Vagina (tissue), 2 donors: ENCODE data around the gene APLP2. TPM values are rescaled to one million over a fixed set of nuclear protein-coding genes. Genes with fewer than 3 reads are reported as not detected.

Experiments used
- DNase-seq, 2 donors: peaks; one replicate each; pipeline ENCODE4 v3.0.0-alpha.2; 2017; ENCODE audit errors: extremely low spot score in 2 of 2
- H3K27ac ChIP-seq: fragments of 200-600 bp; sonication (generic); one replicate; pipeline ENCODE4 v1.5.1; 2019
- H3K27me3 ChIP-seq: fragments of 200-600 bp; sonication (generic); one replicate; pipeline ENCODE4 v1.5.1; 2019
- H3K36me3 ChIP-seq, 2 donors: fragments of 200-600 bp; sonication (generic); one replicate each; pipeline ENCODE4 v1.5.1; 2017 to 2019
- H3K4me1 ChIP-seq: fragments of 200-600 bp; sonication (generic); one replicate; pipeline ENCODE4 v1.5.1; 2019
- H3K4me3 ChIP-seq, 2 donors: fragments of 200-600 bp; sonication (generic); 1 replicate in 1 of 2; 2 replicates in 1 of 2; pipeline ENCODE4 v1.5.1; 2016 to 2019
- H3K9me3 ChIP-seq: fragments of 200-600 bp; sonication (generic); one replicate; pipeline ENCODE4 v1.5.1; 2019
- CTCF ChIP-seq, 3 experiments: fragments of 450-650 bp in 2 of 3; fragments of 200-600 bp in 1 of 3; sonication (generic) in 1 of 3; IDR thresholded peaks; one replicate each; pipeline ENCODE4 v1.5.1; 2017 to 2019; ENCODE audit warnings: antibody characterized with exemption in 3 of 3, mild to moderate bottlenecking in 2 of 3, moderate library complexity in 2 of 3
- POLR2A ChIP-seq, 2 donors: fragments of 450-650 bp; IDR thresholded peaks; one replicate each; pipeline ENCODE4 v1.6.1; 2017; ENCODE audit warnings: antibody characterized with exemption in 2 of 2, mild to moderate bottlenecking in 2 of 2, moderate library complexity in 2 of 2
- POLR2AphosphoS5 ChIP-seq, 2 donors: sonication (generic); formaldehyde crosslinking; IDR thresholded peaks; one replicate each; pipeline ENCODE4 v1.9.0; 2017; ENCODE audit warnings: antibody characterized with exemption in 2 of 2, mild to moderate bottlenecking in 2 of 2, low read depth in 1 of 2; ENCODE audit not compliant: insufficient read depth in 1 of 2
- intact Hi-C: fragments of 100-400 bp; cut with DNase I; formaldehyde crosslinking; loops from one replicate; pipeline ENCODE4 v1.15.1; 2023
- total RNA-seq: library from RNA; depleted of rRNA; stranded (reverse); fragments of >200 nt; gene quantifications from one replicate; pipeline ENCODE4 v1.2.3, GENCODE V29; 2016

The APLP2 gene
- total RNA-seq, 1 donor from 2014 or later, result 234 TPM

GRCh38 chr11:130159657-130160497, 90.2 kb downstream of the APLP2 start, which contains the start of gene ST14:
Gene ST14, plus strand, starts transcription at chr11:130159782. Its CDS starts 198 bp downstream, at chr11:130159980.
- H3K4me1 ChIP-seq, result peaks cover 24% of the 10 kb centered on the region
- TF ChIP-seq POLR2AphosphoS5 (IDR thresholded peaks at IDR 0.05; ENCODE audit: insufficient read depth in 1 of 2, low read depth in 1 of 2) (no peak), POLR2A (IDR thresholded peaks at IDR 0.05) (peak in 1 of 2 donors; percentile 31), CTCF (IDR thresholded peaks at IDR 0.05) (no peak)
- no peaks in the 10 kb centered on the region for H3K36me3 ChIP-seq
- intact Hi-C loops, result no loop called here
- H3K27me3 ChIP-seq, result no peaks in the 10 kb centered on the region
- no peak for DNase-seq
- peak within 1 kb of the TSS; percentile 71 for H3K27ac ChIP-seq
- peak within 1 kb of the TSS; percentile 44 to 49 for H3K4me3 ChIP-seq
- no peaks in the 10 kb centered on the region for H3K9me3 ChIP-seq

- no peak for DNase-seq
- Histone ChIP-seq H3K27me3 (no peaks in the 10 kb centered on the region), H3K9me3 (no peaks in the 10 kb centered on the region), H3K27ac (peak overlapping the region; percentile 71), H3K36me3 (no peaks in the 10 kb centered on the region), H3K4me3 (peak overlapping the region; percentile 44 to 49), H3K4me1 (peaks cover 24% of the 10 kb centered on the region)
- intact Hi-C loops, result no loop called here
- TF ChIP-seq POLR2AphosphoS5 (IDR thresholded peaks at IDR 0.05; ENCODE audit: insufficient read depth in 1 of 2, low read depth in 1 of 2), result no peak
- no peak for TF ChIP-seq CTCF (IDR thresholded peaks at IDR 0.05)
- no peak for TF ChIP-seq POLR2A (IDR thresholded peaks at IDR 0.05)
Observed at GRCh38 chr11:130160498-130161155, 90.9 kb downstream of the APLP2 start.

GRCh38 chr11:130161441-130162145, 91.9 kb downstream of the APLP2 start:
- H3K4me1 ChIP-seq, result peaks cover 24% of the 10 kb centered on the region
- no peak for TF ChIP-seq POLR2AphosphoS5 (IDR thresholded peaks at IDR 0.05; ENCODE audit: insufficient read depth in 1 of 2, low read depth in 1 of 2)
- TF ChIP-seq CTCF (IDR thresholded peaks at IDR 0.05), result no peak
- TF ChIP-seq POLR2A (IDR thresholded peaks at IDR 0.05), result no peak
- intact Hi-C loops, result no loop called here
- H3K4me3 ChIP-seq, result peak overlapping the region in 1 of 2 donors; percentile 44
- no peaks in the 10 kb centered on the region for H3K36me3 ChIP-seq
- DNase-seq, result no peak
- H3K27ac ChIP-seq, result no peak overlapping the region
- H3K9me3 ChIP-seq, result no peaks in the 10 kb centered on the region
- no peaks in the 10 kb centered on the region for H3K27me3 ChIP-seq

- Histone ChIP-seq H3K27ac (no peak overlapping the region), H3K4me1 (peaks cover 24% of the 10 kb centered on the region), H3K9me3 (no peaks in the 10 kb centered on the region), H3K36me3 (no peaks in the 10 kb centered on the region), H3K27me3 (no peaks in the 10 kb centered on the region), H3K4me3 (no peak overlapping the region)
- DNase-seq, result no peak
- TF ChIP-seq POLR2AphosphoS5 (IDR thresholded peaks at IDR 0.05; ENCODE audit: insufficient read depth in 1 of 2, low read depth in 1 of 2) (peak in 1 of 2 donors; percentile 58), CTCF (IDR thresholded peaks at IDR 0.05) (no peak)
- intact Hi-C loops, result no loop called here
Observed at GRCh38 chr11:130162733-130163132, 93.0 kb downstream of the APLP2 start.
